PFSK-1 (cell line): ENCODE measurements around the gene UTS2R.
A peak's percentile ranks its signal among the peaks of the same experiment; 100 is the strongest.

Experiments
- FOXP2 ChIP-seq: optimal IDR thresholded peaks from 2 replicates; pipeline ENCODE3; 2011; ENCODE audit warnings: borderline replicate concordance, control low read depth, inconsistent platforms; ENCODE audit not compliant: insufficient read depth; ENCODE audit errors: extremely low read length, extremely low read depth
- POLR2AphosphoS5 ChIP-seq: IDR thresholded peaks from 2 replicates; pipeline ENCODE4 v1.6.1; 2012; ENCODE audit warnings: low read depth, mild to moderate bottlenecking, control low read depth, low read length, moderate library complexity
- SIN3A ChIP-seq: IDR thresholded peaks from 2 replicates; pipeline ENCODE4 v1.6.1; 2012; ENCODE audit warnings: mild to moderate bottlenecking, low read length, moderate library complexity, borderline replicate concordance; ENCODE audit not compliant: insufficient read depth
- TAF1 ChIP-seq: IDR thresholded peaks from 2 replicates; pipeline ENCODE4 v1.6.1; 2012; ENCODE audit warnings: low read length, control low read depth, borderline replicate concordance; ENCODE audit not compliant: insufficient read depth
- TF ChIP-seq, protein P1 (sequence below), 2 experiments: IDR thresholded peaks; 2 replicates each; pipeline versions ENCODE4 v1.6.1 to v1.8.0; 2011 to 2012; ENCODE audit warnings: low read depth in 2 of 2, low read length in 2 of 2, control low read depth in 1 of 2, inconsistent platforms in 1 of 2, mild to moderate bottlenecking in 1 of 2, moderate library complexity in 1 of 2; ENCODE audit not compliant: insufficient read depth in 1 of 2

UTS2R gene

DNA sequence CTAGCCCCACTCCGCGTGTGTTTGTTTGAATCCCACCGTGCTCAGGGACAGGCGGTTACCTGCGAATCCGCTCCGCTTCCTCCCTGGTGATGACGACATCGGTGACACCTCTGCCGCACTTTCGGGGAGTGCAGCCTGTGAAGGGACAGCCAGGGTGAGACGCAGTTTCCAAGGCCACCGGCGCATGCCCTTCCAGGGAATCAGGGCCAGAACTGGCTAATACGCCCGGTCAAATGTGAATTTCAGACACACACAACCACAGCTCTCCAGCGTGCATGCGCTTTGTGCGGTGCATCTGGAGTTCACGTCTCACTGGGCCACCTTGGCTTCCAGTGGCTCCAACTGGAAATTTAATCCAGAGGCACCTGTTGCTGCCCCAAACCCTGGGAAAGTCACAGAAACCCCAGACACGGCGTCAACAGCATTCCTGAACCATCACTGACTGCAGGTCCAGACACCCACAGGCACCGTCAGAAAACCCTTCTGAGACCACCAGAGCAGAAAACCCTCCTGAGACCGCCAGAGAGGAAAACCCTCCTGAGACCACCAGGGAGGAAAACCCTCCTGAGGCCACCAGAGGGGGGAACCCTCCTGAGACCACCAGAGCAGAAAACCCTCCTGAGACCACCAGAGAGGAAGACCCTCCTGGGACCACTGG is 40.0 kb downstream of the UTS2R start:
- TF ChIP-seq POLR2AphosphoS5: no peak
- no peak for TF ChIP-seq TAF1
- no peak for TF ChIP-seq FOXP2
- no peak for TF ChIP-seq SIN3A
- TF ChIP-seq, protein P1, sequence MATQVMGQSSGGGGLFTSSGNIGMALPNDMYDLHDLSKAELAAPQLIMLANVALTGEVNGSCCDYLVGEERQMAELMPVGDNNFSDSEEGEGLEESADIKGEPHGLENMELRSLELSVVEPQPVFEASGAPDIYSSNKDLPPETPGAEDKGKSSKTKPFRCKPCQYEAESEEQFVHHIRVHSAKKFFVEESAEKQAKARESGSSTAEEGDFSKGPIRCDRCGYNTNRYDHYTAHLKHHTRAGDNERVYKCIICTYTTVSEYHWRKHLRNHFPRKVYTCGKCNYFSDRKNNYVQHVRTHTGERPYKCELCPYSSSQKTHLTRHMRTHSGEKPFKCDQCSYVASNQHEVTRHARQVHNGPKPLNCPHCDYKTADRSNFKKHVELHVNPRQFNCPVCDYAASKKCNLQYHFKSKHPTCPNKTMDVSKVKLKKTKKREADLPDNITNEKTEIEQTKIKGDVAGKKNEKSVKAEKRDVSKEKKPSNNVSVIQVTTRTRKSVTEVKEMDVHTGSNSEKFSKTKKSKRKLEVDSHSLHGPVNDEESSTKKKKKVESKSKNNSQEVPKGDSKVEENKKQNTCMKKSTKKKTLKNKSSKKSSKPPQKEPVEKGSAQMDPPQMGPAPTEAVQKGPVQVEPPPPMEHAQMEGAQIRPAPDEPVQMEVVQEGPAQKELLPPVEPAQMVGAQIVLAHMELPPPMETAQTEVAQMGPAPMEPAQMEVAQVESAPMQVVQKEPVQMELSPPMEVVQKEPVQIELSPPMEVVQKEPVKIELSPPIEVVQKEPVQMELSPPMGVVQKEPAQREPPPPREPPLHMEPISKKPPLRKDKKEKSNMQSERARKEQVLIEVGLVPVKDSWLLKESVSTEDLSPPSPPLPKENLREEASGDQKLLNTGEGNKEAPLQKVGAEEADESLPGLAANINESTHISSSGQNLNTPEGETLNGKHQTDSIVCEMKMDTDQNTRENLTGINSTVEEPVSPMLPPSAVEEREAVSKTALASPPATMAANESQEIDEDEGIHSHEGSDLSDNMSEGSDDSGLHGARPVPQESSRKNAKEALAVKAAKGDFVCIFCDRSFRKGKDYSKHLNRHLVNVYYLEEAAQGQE (IDR thresholded peaks at IDR 0.05; ENCODE audit: insufficient read depth in 1 of 2, low read depth in 2 of 2, low read length in 2 of 2): no peak

- no peak for TF ChIP-seq TAF1
- TF ChIP-seq SIN3A: no peak
These were observed 41.3 kb downstream of the UTS2R start for GRCh38 chr17:82412535-82413520.

DNA sequence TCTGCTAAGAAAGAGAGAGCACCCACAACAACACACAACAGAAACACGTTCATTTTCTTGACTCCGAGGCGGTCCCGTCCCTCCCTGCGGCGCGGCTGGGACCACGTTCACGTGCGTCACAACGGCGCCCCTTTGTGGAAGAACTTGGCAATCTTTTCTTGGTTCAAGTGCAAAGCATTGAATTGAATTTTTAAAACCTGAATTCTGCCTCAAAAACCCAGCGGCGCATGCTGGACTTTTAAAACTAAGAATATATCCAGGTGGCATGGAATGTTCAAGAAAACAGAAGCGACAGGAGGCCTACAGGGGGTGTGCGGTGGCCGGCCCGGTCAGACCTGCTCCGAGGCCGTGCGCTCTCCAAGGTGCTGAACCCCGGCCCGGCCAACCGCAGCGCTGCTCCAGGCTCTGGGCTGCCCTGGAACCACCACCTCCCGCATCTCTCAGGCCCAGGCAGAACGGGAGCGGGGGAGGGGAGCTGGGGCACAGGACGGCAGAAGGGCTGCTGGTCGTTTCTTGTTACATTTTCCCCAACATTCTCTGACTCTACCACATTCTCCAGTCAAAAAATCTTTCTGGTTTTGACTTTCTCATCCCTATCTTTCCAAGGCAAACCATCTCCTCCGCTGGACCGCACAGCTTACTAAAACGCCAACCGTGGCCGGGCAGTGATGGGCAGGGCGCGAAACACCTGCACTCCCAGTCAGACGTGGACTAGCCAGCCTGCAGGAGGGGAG is 43.1 kb downstream of the UTS2R start:
- no peak for TF ChIP-seq FOXP2
- TF ChIP-seq SIN3A: peak; percentile 95; the same call in 1 of the 2 replicates
- TF ChIP-seq, protein P1 (IDR thresholded peaks at IDR 0.05; ENCODE audit: insufficient read depth in 1 of 2, low read depth in 2 of 2, low read length in 2 of 2): peak; percentile 97 to 98

DNA sequence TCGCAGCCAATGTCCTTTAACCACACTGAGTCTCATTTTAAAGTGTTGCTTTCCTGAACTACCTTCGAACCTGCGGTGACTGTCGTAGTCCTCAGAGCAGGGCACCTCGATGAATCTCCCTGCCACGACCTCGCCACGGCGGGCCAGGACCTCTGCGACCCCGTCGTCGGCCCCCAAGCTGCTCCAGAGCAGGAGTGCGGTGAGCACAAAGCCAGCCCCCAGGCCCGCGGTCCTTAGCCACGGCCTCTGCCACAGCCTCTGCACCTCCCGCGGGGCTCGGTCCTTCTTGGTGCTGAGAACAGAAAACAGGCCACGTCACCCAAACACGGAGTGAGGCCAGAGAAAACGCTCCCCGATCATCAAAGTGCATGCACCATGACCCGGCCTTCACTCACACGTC is 43.8 kb downstream of the UTS2R start:
- TF ChIP-seq, protein P1 (IDR thresholded peaks at IDR 0.05; ENCODE audit: insufficient read depth in 1 of 2, low read depth in 2 of 2, low read length in 2 of 2): no peak
- TF ChIP-seq FOXP2 (no peak), TAF1 (no peak), SIN3A (no peak), POLR2AphosphoS5 (no peak)

- TF ChIP-seq, protein P1 (IDR thresholded peaks at IDR 0.05; ENCODE audit: insufficient read depth in 1 of 2, low read depth in 2 of 2, low read length in 2 of 2): no peak
- no peak for TF ChIP-seq TAF1
- TF ChIP-seq SIN3A: no peak
These were observed 44.2 kb downstream of the UTS2R start for GRCh38 chr17:82415786-82416185.
